Esophagus mucosa (tissue), 1 donor: ENCODE results near the gene PLP1. TPM values are rescaled to one million over a fixed set of nuclear protein-coding genes. Genes with fewer than 3 reads are reported as not detected.
"Not testable (repeated sequence)": the region's sequence is repeated elsewhere in the genome, so short reads cannot be mapped to it uniquely, and the experiment has no call there.

ENCODE experiments used
- ATAC-seq: fragments of 200-7000 bp; cut with Tn5 transposase; one replicate; pipeline ENCODE4 v1.9.1; 2020
- total RNA-seq: library from RNA; stranded (reverse); gene quantifications from one replicate; pipeline ENCODE4 v1.2.4, GENCODE V29; 2023
- donor health status: DM: yes; HTN: yes; CAD: no.

The PLP1 gene
- total RNA-seq, 1 donor from 2014 or later = 0.04 TPM

GRCh38 chrX:103781062-103781402 is 4.4 kb downstream of the PLP1 start:
- ATAC-seq = no peak

GRCh38 chrX:103781706-103782105 is 5.1 kb downstream of the PLP1 start:
- ATAC-seq = no peak

- ATAC-seq = no peak
These were observed 6.0 kb downstream of the PLP1 start for GRCh38 chrX:103782640-103783039.

GRCh38 chrX:103783196-103783595 is 6.6 kb downstream of the PLP1 start:
- ATAC-seq = no peak

GRCh38 chrX:103783971-103784370 is 7.3 kb downstream of the PLP1 start:
- no peak for ATAC-seq

- no peak for ATAC-seq
These were observed 12.4 kb downstream of the PLP1 start for GRCh38 chrX:103789004-103789403.

GRCh38 chrX:103791228-103791627 is 14.6 kb downstream of the PLP1 start:
- ATAC-seq = no peak

- no peak for ATAC-seq
These were observed 15.3 kb downstream of the PLP1 start for GRCh38 chrX:103791826-103792485.

- no peak for ATAC-seq
These were observed 16.4 kb downstream of the PLP1 start for GRCh38 chrX:103792916-103793544.

GRCh38 chrX:103793545-103793940 is 16.9 kb downstream of the PLP1 start:
- no peak for ATAC-seq

- no peak for ATAC-seq
These were observed 17.5 kb downstream of the PLP1 start for GRCh38 chrX:103794119-103794518.

- ATAC-seq = no peak
These were observed 21.1 kb downstream of the PLP1 start for GRCh38 chrX:103797691-103798090.

GRCh38 chrX:103800318-103800717 is 23.7 kb downstream of the PLP1 start:
- ATAC-seq = no peak

- no peak for ATAC-seq
These were observed 29.2 kb downstream of the PLP1 start for GRCh38 chrX:103805860-103806259.

GRCh38 chrX:103806862-103807474 is 30.3 kb downstream of the PLP1 start:
- no peak for ATAC-seq

GRCh38 chrX:103811858-103812257 is 35.2 kb downstream of the PLP1 start:
- no peak for ATAC-seq

GRCh38 chrX:103817101-103817500 is 40.5 kb downstream of the PLP1 start:
- ATAC-seq = not testable (repeated sequence)

- ATAC-seq = peak; percentile 62
These were observed 40.9 kb downstream of the PLP1 start for GRCh38 chrX:103817502-103817901.

GRCh38 chrX:103818842-103819619 is 42.4 kb downstream of the PLP1 start:
- ATAC-seq = no peak

GRCh38 chrX:103820802-103821201 is 44.2 kb downstream of the PLP1 start:
- ATAC-seq = not testable (repeated sequence)

GRCh38 chrX:103823591-103823990 is 47.0 kb downstream of the PLP1 start:
- ATAC-seq = no peak

GRCh38 chrX:103825881-103826280 is 49.2 kb downstream of the PLP1 start:
- ATAC-seq = no peak

GRCh38 chrX:103828529-103828928 is 51.9 kb downstream of the PLP1 start:
- no peak for ATAC-seq
